ENCODE results near the gene C10orf90.
A peak's percentile ranks its signal among the peaks of the same experiment; 100 is the strongest.

Gene C10orf90

GRCh38 chr10:126538439-126539135, 131.9 kb downstream of the C10orf90 start:
- no peak for DNase-seq (ENCODE audit: low read depth)

- DNase-seq (ENCODE audit: low read depth) = no peak
Observed at GRCh38 chr10:126536656-126537055, 133.8 kb downstream of the C10orf90 start.

GRCh38 chr10:126536148-126536547, 134.3 kb downstream of the C10orf90 start:
- DNase-seq (ENCODE audit: low read depth) = no peak

GRCh38 chr10:126533644-126534043, 136.8 kb downstream of the C10orf90 start:
- DNase-seq (ENCODE audit: low read depth) = no peak

GRCh38 chr10:126528315-126528835, 142.1 kb downstream of the C10orf90 start:
- no peak for DNase-seq (ENCODE audit: low read depth)

- no peak for DNase-seq (ENCODE audit: low read depth)
Observed at GRCh38 chr10:126527645-126528314, 142.7 kb downstream of the C10orf90 start.

GRCh38 chr10:126525326-126525725, 145.2 kb downstream of the C10orf90 start:
- no peak for DNase-seq (ENCODE audit: low read depth)

GRCh38 chr10:126524526-126524925, 146.0 kb downstream of the C10orf90 start:
- DNase-seq (ENCODE audit: low read depth) = no peak

GRCh38 chr10:126523071-126523470, 147.4 kb downstream of the C10orf90 start:
- no peak for DNase-seq (ENCODE audit: low read depth)

GRCh38 chr10:126521399-126521798, 149.1 kb downstream of the C10orf90 start:
- DNase-seq (ENCODE audit: low read depth) = no peak

- no peak for DNase-seq (ENCODE audit: low read depth)
Observed at GRCh38 chr10:126520751-126521317, 149.7 kb downstream of the C10orf90 start.

- DNase-seq (ENCODE audit: low read depth) = no peak
Observed at GRCh38 chr10:126519992-126520391, 150.5 kb downstream of the C10orf90 start.

GRCh38 chr10:126519185-126519584, 151.3 kb downstream of the C10orf90 start:
- no peak for DNase-seq (ENCODE audit: low read depth)

GRCh38 chr10:126518218-126519080, 152.0 kb downstream of the C10orf90 start:
- DNase-seq (ENCODE audit: low read depth) = no peak

- DNase-seq (ENCODE audit: low read depth) = no peak
Observed at GRCh38 chr10:126516515-126516914, 154.0 kb downstream of the C10orf90 start.

GRCh38 chr10:126511917-126512479, 158.5 kb downstream of the C10orf90 start:
- DNase-seq (ENCODE audit: low read depth) = no peak

- no peak for DNase-seq (ENCODE audit: low read depth)
Observed at GRCh38 chr10:126509182-126509581, 161.3 kb downstream of the C10orf90 start.

- DNase-seq (ENCODE audit: low read depth) = no peak
Observed at GRCh38 chr10:126508535-126509040, 161.9 kb downstream of the C10orf90 start.

- DNase-seq (ENCODE audit: low read depth) = no peak
Observed at GRCh38 chr10:126504761-126505112, 165.8 kb downstream of the C10orf90 start.

GRCh38 chr10:126504063-126504760, 166.3 kb downstream of the C10orf90 start:
- DNase-seq (ENCODE audit: low read depth) = peak; percentile 42
